ENCODE measurements around the gene KLHL41. TPM values are rescaled to one million over a fixed set of nuclear protein-coding genes. Genes with fewer than 3 reads are reported as not detected.

Gene KLHL41
- total and polyA plus RNA-seq, 2 of the 13 experiments (the other 11 are each of a cell fraction or from before 2014, with no cell fraction given) = 0.07 to 0.31 TPM

DNA sequence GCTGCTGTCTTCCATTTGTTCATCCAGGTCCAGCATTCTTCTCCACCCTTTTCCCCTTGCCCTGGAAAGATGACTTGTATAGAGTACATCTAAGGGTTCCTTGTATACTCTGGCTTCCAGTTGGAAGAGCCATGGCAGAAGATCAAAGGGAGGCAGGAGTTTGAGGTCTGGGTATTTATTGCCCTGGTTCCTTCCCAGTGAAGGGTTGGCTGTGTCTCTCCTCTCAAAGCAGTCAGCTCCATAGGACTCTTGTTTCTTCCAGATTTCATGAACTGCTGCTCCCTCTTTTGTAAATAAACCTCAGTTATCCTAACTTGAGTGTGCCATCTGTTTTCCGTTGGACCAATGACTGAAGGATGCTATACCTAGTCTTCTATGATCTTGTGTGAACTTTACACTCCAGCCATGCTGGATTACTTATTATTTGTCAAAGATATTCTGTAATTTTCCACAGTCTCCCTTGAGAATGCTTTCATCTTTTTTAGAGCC, 23.8 kb upstream of the KLHL41 start (continued):
- TF ChIP-seq PAXIP1 (CRISPR knock-in tag; conservative IDR thresholded peaks at IDR 0.05) (peak; percentile 84), ZNF160 (CRISPR knock-in tag; IDR thresholded peaks at IDR 0.05) (no peak), ZNF382 (CRISPR knock-in tag; IDR thresholded peaks at IDR 0.05; ENCODE audit: borderline replicate concordance) (no peak), ZNF264 (CRISPR knock-in tag; IDR thresholded peaks at IDR 0.05) (0 out of 2 replicates have a peak, but pooled peaks have one; percentile 17), IRF2 (CRISPR knock-in tag; IDR thresholded peaks at IDR 0.05) (no peak), ZNF138 (CRISPR knock-in tag; IDR thresholded peaks at IDR 0.05; ENCODE audit: low read depth) (no peak), AFF4 (CRISPR knock-in tag; IDR thresholded peaks at IDR 0.05) (no peak), FOXK2 (IDR thresholded peaks at IDR 0.05) (no peak), MTERF4 (CRISPR knock-in tag; IDR thresholded peaks at IDR 0.05) (no peak), SOX13 (IDR thresholded peaks at IDR 0.05) (no peak), SOX13 (CRISPR knock-in tag; conservative IDR thresholded peaks at IDR 0.05 in 1 of 2, IDR thresholded peaks at IDR 0.05 in 1 of 2) (peak in 1 of 2 experiments; percentile 43; a peak in 1 of 4 replicates), MTA3 (CRISPR knock-in tag; IDR thresholded peaks at IDR 0.05) (no peak), MLLT10 (CRISPR knock-in tag; IDR thresholded peaks at IDR 0.05) (no peak), MXI1 (IDR thresholded peaks at IDR 0.05; ENCODE audit: borderline replicate concordance, low read depth, low read length) (no peak), SMYD3 (CRISPR knock-in tag; IDR thresholded peaks at IDR 0.05) (no peak)
- TF ChIP-seq, protein P1, sequence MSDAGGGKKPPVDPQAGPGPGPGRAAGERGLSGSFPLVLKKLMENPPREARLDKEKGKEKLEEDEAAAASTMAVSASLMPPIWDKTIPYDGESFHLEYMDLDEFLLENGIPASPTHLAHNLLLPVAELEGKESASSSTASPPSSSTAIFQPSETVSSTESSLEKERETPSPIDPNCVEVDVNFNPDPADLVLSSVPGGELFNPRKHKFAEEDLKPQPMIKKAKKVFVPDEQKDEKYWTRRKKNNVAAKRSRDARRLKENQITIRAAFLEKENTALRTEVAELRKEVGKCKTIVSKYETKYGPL (CRISPR knock-in tag; IDR thresholded peaks at IDR 0.05) = no peak
- TF ChIP-seq, protein P2, sequence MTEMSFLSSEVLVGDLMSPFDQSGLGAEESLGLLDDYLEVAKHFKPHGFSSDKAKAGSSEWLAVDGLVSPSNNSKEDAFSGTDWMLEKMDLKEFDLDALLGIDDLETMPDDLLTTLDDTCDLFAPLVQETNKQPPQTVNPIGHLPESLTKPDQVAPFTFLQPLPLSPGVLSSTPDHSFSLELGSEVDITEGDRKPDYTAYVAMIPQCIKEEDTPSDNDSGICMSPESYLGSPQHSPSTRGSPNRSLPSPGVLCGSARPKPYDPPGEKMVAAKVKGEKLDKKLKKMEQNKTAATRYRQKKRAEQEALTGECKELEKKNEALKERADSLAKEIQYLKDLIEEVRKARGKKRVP (CRISPR knock-in tag; IDR thresholded peaks at IDR 0.05) = peak in 1 of 2 experiments; percentile 20; a peak in 1 of 4 replicates
- TF ChIP-seq, protein P3, sequence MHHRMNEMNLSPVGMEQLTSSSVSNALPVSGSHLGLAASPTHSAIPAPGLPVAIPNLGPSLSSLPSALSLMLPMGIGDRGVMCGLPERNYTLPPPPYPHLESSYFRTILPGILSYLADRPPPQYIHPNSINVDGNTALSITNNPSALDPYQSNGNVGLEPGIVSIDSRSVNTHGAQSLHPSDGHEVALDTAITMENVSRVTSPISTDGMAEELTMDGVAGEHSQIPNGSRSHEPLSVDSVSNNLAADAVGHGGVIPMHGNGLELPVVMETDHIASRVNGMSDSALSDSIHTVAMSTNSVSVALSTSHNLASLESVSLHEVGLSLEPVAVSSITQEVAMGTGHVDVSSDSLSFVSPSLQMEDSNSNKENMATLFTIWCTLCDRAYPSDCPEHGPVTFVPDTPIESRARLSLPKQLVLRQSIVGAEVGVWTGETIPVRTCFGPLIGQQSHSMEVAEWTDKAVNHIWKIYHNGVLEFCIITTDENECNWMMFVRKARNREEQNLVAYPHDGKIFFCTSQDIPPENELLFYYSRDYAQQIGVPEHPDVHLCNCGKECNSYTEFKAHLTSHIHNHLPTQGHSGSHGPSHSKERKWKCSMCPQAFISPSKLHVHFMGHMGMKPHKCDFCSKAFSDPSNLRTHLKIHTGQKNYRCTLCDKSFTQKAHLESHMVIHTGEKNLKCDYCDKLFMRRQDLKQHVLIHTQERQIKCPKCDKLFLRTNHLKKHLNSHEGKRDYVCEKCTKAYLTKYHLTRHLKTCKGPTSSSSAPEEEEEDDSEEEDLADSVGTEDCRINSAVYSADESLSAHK (CRISPR knock-in tag; IDR thresholded peaks at IDR 0.05; ENCODE audit: borderline replicate concordance) = no peak

Measured in HepG2 (cell line).